ENCODE measurements around the gene TRIM26.

DNA sequence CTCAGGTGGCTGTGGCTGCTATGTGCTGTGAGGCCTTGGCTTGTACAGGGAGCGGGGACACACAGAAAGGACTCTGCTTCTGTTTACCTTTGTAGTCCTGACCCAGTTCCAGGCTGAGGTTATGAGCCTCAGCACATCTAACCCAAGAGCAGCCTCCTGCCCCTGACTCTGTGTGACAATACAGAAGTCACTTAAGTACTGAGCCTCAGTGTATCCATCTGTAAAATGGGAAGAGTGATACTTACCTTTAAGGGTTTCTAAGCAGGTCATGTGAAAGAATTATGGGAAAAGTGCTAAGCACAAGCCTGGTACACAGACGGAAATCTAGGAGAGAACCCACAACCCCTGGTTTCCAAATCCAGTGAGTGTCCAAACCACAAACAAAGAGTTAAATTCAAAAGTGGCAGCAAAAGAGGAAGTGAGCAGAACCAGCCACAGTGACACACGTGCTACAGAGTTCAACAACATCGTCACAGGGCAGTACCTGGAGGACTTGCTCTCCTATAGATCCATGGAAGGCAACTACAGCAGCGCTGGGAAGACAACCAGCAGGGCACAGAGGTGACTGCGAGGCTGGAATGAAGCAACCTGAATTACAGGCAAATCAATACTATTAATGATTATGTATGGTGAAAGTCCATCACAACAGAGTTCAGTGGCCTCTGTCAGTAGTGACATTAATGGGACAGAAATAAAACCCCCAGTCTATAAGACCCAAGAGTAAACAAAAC lies 12.5 kb downstream of the TRIM26 start:
- TF ChIP-seq CTCF (IDR thresholded peaks at IDR 0.05; ENCODE audit: low read depth, low read length, poor library complexity, severe bottlenecking) = no peak
- no peak for TF ChIP-seq EZH2phosphoT487 (IDR thresholded peaks at IDR 0.05; ENCODE audit: borderline replicate concordance, low read length)

Measured in DOHH2 (cell line).